Smooth muscle cell (in vitro differentiated cells): ENCODE measurements around the gene KLHDC7A. TPM values are rescaled to one million over a fixed set of nuclear protein-coding genes. Genes with fewer than 3 reads are reported as not detected.
A peak's percentile ranks its signal among the peaks of the same experiment; 100 is the strongest.

Source experiments
- DNase-seq: peaks from one replicate; lab custom pipeline; 2025; ENCODE audit not compliant: unreplicated experiment; lab: John Stamatoyannopoulos, UW
- H2AFZ ChIP-seq: fragments of 200-600 bp; sonication (generic); 2 replicates; pipeline ENCODE4 v1.6.0; 2016; ENCODE audit warnings: antibody characterized with exemption, low read depth, mild to moderate bottlenecking
- H3F3A ChIP-seq: fragments of 200-600 bp; sonication (generic); 2 replicates; pipeline ENCODE4 v1.6.0; 2017; ENCODE audit warnings: antibody characterized with exemption, low read depth
- H3K27ac ChIP-seq: fragments of 200-600 bp; sonication (generic); 2 replicates; pipeline ENCODE4 v1.5.1; 2016; ENCODE audit warnings: low read depth, mild to moderate bottlenecking
- H3K27me3 ChIP-seq: fragments of 200-600 bp; sonication (generic); 2 replicates; pipeline ENCODE4 v1.6.1; 2016; ENCODE audit warnings: low read depth, mild to moderate bottlenecking
- H3K36me3 ChIP-seq: fragments of 200-600 bp; sonication (generic); 2 replicates; pipeline ENCODE4 v1.5.1; 2016; ENCODE audit warnings: low read depth
- H3K4me1 ChIP-seq: fragments of 200-600 bp; sonication (generic); 2 replicates; pipeline ENCODE4 v1.5.1; 2016; ENCODE audit warnings: low read depth
- H3K4me2 ChIP-seq: fragments of 200-600 bp; sonication (generic); 2 replicates; pipeline ENCODE4 v1.6.0; 2016; ENCODE audit warnings: mild to moderate bottlenecking
- H3K4me3 ChIP-seq: fragments of 200-600 bp; sonication (generic); 2 replicates; pipeline ENCODE4 v1.5.1; 2016; ENCODE audit warnings: mild to moderate bottlenecking
- H3K79me2 ChIP-seq: fragments of 200-600 bp; sonication (generic); 2 replicates; pipeline ENCODE4 v1.6.0; 2016; ENCODE audit warnings: low read depth, mild to moderate bottlenecking
- H3K9ac ChIP-seq: fragments of 200-600 bp; sonication (generic); 2 replicates; pipeline ENCODE4 v1.6.0; 2016; ENCODE audit warnings: low read depth
- H3K9me3 ChIP-seq: fragments of 200-600 bp; sonication (generic); replicated peaks from 2 replicates; pipeline ENCODE4 v1.5.1; 2016; ENCODE audit warnings: low read depth
- H4K20me1 ChIP-seq: fragments of 200-600 bp; sonication (generic); 2 replicates; pipeline ENCODE4 v1.6.0; 2016; ENCODE audit warnings: low read depth
- CTCF ChIP-seq: fragments of 200-600 bp; sonication (generic); IDR thresholded peaks from 2 replicates; pipeline ENCODE4 v1.5.1; 2017; ENCODE audit warnings: borderline replicate concordance, mild to moderate bottlenecking, antibody characterized with exemption; ENCODE audit not compliant: insufficient read depth, poor library complexity, severe bottlenecking
- WGBS: methylation state at CpG from one replicate; pipeline ENCODE4 v1.1.7; 2016; ENCODE audit warnings: low lambda C conversion rate; 5-methylcytosine and 5-hydroxymethylcytosine counted together
- polyA plus RNA-seq: library from polyadenylated mRNA; unstranded; fragments of >200 nt; fragmentation: Nextera tagmentation; extraction: Ambion mirVana; gene quantifications from 2 replicates; pipeline ENCODE4 v1.2.1, GENCODE V29; 2016
- total RNA-seq: library from RNA; depleted of rRNA; stranded (reverse); fragments of >200 nt; gene quantifications from 2 replicates; pipeline ENCODE4 v1.2.3, GENCODE V29; 2014

The KLHDC7A gene
- total RNA-seq (0.18 TPM in 1 of 2 replicates, not detected in the other), polyA plus RNA-seq (0.27 and 0.41 TPM in 2 replicates)

- Histone ChIP-seq H3K4me1 (peaks cover 11% of the 10 kb centered on the region), H3K4me3 (no peak within 1 kb of the TSS), H3K27ac (no peak within 1 kb of the TSS), H4K20me1 (no peaks in the 10 kb centered on the region), H3K27me3 (no peaks in the 10 kb centered on the region), H3K79me2 (no peaks in the 10 kb centered on the region), H3F3A (no peaks in the 10 kb centered on the region), H3K4me2 (peak within 1 kb of the TSS; percentile 17), H3K36me3 (no peaks in the 10 kb centered on the region), H3K9me3 (no peaks in the 10 kb centered on the region), H3K9ac (no peak within 1 kb of the TSS), H2AFZ (no peak within 1 kb of the TSS)
- DNase-seq, result no peak
- WGBS, result 39% methylated on average over 12 of the region's 13 CpGs
- no peak for TF ChIP-seq CTCF
Observed at GRCh38 chr1:18480315-18481189, at the start of gene KLHDC7A. TSS of gene KLHDC7A (plus strand) at chr1:18480930. CDS start at chr1:18480982, 52 bp downstream.

GRCh38 chr1:18434041-18434440, 46.7 kb upstream of the KLHDC7A start:
- DNase-seq, result no peak
- no peak overlapping the region for H3K4me2 ChIP-seq
- WGBS, result 63% methylated on average over 3 of the region's 3 CpGs
- H2AFZ ChIP-seq, result no peak overlapping the region
- H3F3A ChIP-seq, result no peaks in the 10 kb centered on the region
- H4K20me1 ChIP-seq, result no peaks in the 10 kb centered on the region
- no peaks in the 10 kb centered on the region for H3K79me2 ChIP-seq
- TF ChIP-seq CTCF, result no peak
- H3K4me3 ChIP-seq, result no peak overlapping the region
- H3K27ac ChIP-seq, result no peak overlapping the region
- no peak overlapping the region for H3K9ac ChIP-seq
- H3K4me1 ChIP-seq, result no peaks in the 10 kb centered on the region
- H3K36me3 ChIP-seq, result no peaks in the 10 kb centered on the region
- H3K27me3 ChIP-seq, result no peaks in the 10 kb centered on the region
- H3K9me3 ChIP-seq, result no peaks in the 10 kb centered on the region

DNA sequence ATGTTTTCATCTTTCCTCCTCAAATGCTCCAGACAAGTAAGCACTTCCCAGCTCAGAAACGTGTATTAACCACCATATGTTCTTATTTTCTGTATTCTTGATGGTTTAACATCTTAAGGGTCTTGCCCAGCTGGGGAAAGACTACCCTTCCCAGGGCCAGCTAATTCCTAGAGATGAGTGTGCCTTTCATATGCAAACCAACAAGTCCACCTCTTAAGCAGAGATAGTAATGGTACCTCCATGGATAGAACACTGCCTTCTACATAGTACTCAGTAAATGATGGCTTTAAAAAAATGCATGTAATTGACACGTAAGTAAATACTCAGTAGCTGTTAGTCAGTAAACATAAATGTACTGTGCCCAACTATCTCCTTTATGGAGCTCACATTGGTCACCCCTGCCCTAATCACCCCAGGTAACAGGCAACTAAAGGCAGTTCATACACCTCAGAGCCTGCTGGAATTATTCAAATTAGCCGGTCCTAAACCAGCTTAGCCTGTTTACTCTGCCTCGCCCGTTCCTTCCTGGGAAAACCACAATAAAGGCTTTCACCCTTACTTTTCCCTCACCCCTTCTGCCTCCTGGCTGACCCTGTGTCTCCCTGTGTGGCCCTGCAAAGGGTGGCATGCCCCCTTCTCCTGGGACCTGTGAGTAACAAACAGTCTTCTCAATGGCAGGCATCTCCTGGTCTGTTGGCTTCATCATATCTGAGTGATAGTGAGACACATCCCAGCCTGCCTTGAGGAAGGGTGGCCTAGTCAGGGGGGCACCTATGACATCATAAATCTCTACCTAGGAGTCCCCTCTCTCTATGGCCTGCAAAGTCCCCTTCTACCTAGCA, 40.1 kb upstream of the KLHDC7A start:
- Histone ChIP-seq H3K4me3 (no peak overlapping the region), H3K4me2 (no peak overlapping the region), H3K36me3 (no peaks in the 10 kb centered on the region), H3K27me3 (peaks cover 12% of the 10 kb centered on the region), H4K20me1 (no peaks in the 10 kb centered on the region), H3K9ac (no peak overlapping the region), H3K27ac (no peak overlapping the region), H3K79me2 (no peaks in the 10 kb centered on the region), H3F3A (no peaks in the 10 kb centered on the region), H3K9me3 (no peaks in the 10 kb centered on the region), H3K4me1 (no peaks in the 10 kb centered on the region), H2AFZ (no peak overlapping the region)
- no peak for TF ChIP-seq CTCF
- WGBS, result 61% methylated on average over 5 of the region's 5 CpGs
- DNase-seq, result no peak
